OCI-LY1 (cell line): Measurements from ENCODE around the gene FCRL3.

Experiments used
- H2AFZ ChIP-seq: fragments of 200-600 bp; sonication (generic), shearing (Covaris generic); 2 replicates; pipeline ENCODE4 v1.6.0; 2014; ENCODE audit warnings: antibody characterized with exemption, mild to moderate bottlenecking, low read length
- H3F3A ChIP-seq: fragments of 200-600 bp; sonication (generic), shearing (Covaris generic); 2 replicates; pipeline ENCODE4 v1.6.0; 2014; ENCODE audit warnings: mild to moderate bottlenecking, antibody characterized with exemption, low read length, moderate library complexity; ENCODE audit not compliant: insufficient read depth
- H3K27ac ChIP-seq: fragments of 200-600 bp; sonication (generic); 2 replicates; pipeline ENCODE4 v1.5.1; 2014; ENCODE audit warnings: low read length, mixed run types, mild to moderate bottlenecking, low read depth; ENCODE audit not compliant: poor library complexity, severe bottlenecking
- H3K27me3 ChIP-seq: fragments of 200-600 bp; sonication (generic); 2 replicates; pipeline ENCODE4 v1.6.0; 2014; ENCODE audit warnings: antibody characterized with exemption, mild to moderate bottlenecking, low read length, moderate library complexity; ENCODE audit not compliant: insufficient read depth
- H3K36me3 ChIP-seq: fragments of 200-600 bp; sonication (generic); 2 replicates; pipeline ENCODE4 v1.6.1; 2014; ENCODE audit warnings: mild to moderate bottlenecking, antibody characterized with exemption, low read length, moderate library complexity, mixed read lengths; ENCODE audit not compliant: insufficient read depth
- H3K4me1 ChIP-seq: fragments of 200-600 bp; sonication (generic); 2 replicates; pipeline ENCODE4 v1.5.1; 2014; ENCODE audit warnings: mild to moderate bottlenecking, low read length, moderate library complexity; ENCODE audit not compliant: insufficient read depth, severe bottlenecking
- H3K4me2 ChIP-seq: fragments of 200-600 bp; sonication (generic), shearing (Covaris generic); 2 replicates; pipeline ENCODE4 v1.6.1; 2014; ENCODE audit warnings: low read length
- H3K4me3 ChIP-seq: fragments of 200-600 bp; sonication (generic); 2 replicates; pipeline ENCODE4 v1.5.1; 2014; ENCODE audit warnings: low read length, low read depth, mild to moderate bottlenecking, mixed read lengths; ENCODE audit not compliant: poor library complexity, severe bottlenecking
- H3K79me2 ChIP-seq: fragments of 200-600 bp; shearing (Covaris generic); 2 replicates; pipeline ENCODE4 v1.6.1; 2016; ENCODE audit warnings: mixed run types, low read length, mixed read lengths; ENCODE audit not compliant: insufficient read depth
- H3K9ac ChIP-seq: fragments of 200-600 bp; sonication (generic), shearing (Covaris generic); 2 replicates; pipeline ENCODE4 v1.6.1; 2014; ENCODE audit warnings: mild to moderate bottlenecking, low read length, mixed read lengths
- H3K9me2 ChIP-seq: fragments of 200-600 bp; sonication (generic), shearing (Covaris generic); 2 replicates; pipeline ENCODE4 v1.6.1; 2014; ENCODE audit warnings: low read depth, mild to moderate bottlenecking, low read length, mixed read lengths
- H3K9me3 ChIP-seq: fragments of 200-600 bp; shearing (Covaris generic); 2 replicates; pipeline ENCODE4 v1.6.1; 2014; ENCODE audit warnings: low read length, mixed read lengths
- H4K20me1 ChIP-seq: fragments of 200-600 bp; sonication (generic), shearing (Covaris generic); 2 replicates; pipeline ENCODE4 v1.6.0; 2016; ENCODE audit warnings: mild to moderate bottlenecking, low read length; ENCODE audit not compliant: insufficient read depth
- CTCF ChIP-seq: fragments of 200-600 bp; sonication (generic), shearing (Covaris generic); IDR thresholded peaks from 2 replicates; pipeline ENCODE4 v1.5.1; 2017; ENCODE audit warnings: mild to moderate bottlenecking, antibody characterized with exemption, low read length, moderate library complexity, mixed read lengths
- EZH2 ChIP-seq: fragments of 200-600 bp; sonication (generic), shearing (Covaris generic); IDR thresholded peaks from 2 replicates; pipeline ENCODE4 v1.8.0; 2017; ENCODE audit warnings: borderline replicate concordance, mixed run types, mild to moderate bottlenecking, antibody characterized with exemption, low read length, moderate library complexity, mixed read lengths

The FCRL3 gene

GRCh38 chr1:157658571-157658970, 42.0 kb downstream of the FCRL3 start:
- Histone ChIP-seq H3K36me3 (peaks cover 6% of the 10 kb centered on the region; the same call in 1 of the 2 replicates), H3K9me3 (peaks cover 10% of the 10 kb centered on the region), H3K27me3 (no peaks in the 10 kb centered on the region), H3K4me2 (peak overlapping the region; percentile 71), H3K9ac (peak overlapping the region; percentile 50), H3K4me3 (peak overlapping the region; percentile 41), H4K20me1 (no peaks in the 10 kb centered on the region), H3K9me2 (no peaks in the 10 kb centered on the region), H2AFZ (0 out of 2 replicates have a peak overlapping the region, but pooled peaks have one; percentile 6), H3K27ac (peak overlapping the region; percentile 93), H3F3A (no peaks in the 10 kb centered on the region), H3K79me2 (no peaks in the 10 kb centered on the region), H3K4me1 (peaks cover 67% of the 10 kb centered on the region)
- TF ChIP-seq EZH2 (no peak), CTCF (no peak)

- Histone ChIP-seq H3K9ac (peak overlapping the region; percentile 37), H3K27ac (peak overlapping the region; percentile 93), H2AFZ (no peak overlapping the region), H3K79me2 (no peaks in the 10 kb centered on the region), H4K20me1 (no peaks in the 10 kb centered on the region), H3K4me3 (no peak overlapping the region), H3F3A (no peaks in the 10 kb centered on the region), H3K27me3 (no peaks in the 10 kb centered on the region), H3K9me3 (no peaks in the 10 kb centered on the region), H3K36me3 (no peaks in the 10 kb centered on the region), H3K4me1 (peaks cover 97% of the 10 kb centered on the region), H3K4me2 (peak overlapping the region; percentile 50), H3K9me2 (no peaks in the 10 kb centered on the region)
- TF ChIP-seq CTCF: no peak
- no peak for TF ChIP-seq EZH2
Observed at GRCh38 chr1:157653494-157653873, 47.1 kb downstream of the FCRL3 start.

GRCh38 chr1:157652859-157653493, 47.6 kb downstream of the FCRL3 start:
- H3K4me2 ChIP-seq: peak overlapping the region; percentile 50
- no peaks in the 10 kb centered on the region for H3K79me2 ChIP-seq
- H2AFZ ChIP-seq: no peak overlapping the region
- no peaks in the 10 kb centered on the region for H3K36me3 ChIP-seq
- H3K4me1 ChIP-seq: peaks cover 97% of the 10 kb centered on the region
- H3K9ac ChIP-seq: peak overlapping the region; percentile 37
- H3K9me2 ChIP-seq: no peaks in the 10 kb centered on the region
- TF ChIP-seq CTCF: no peak
- TF ChIP-seq EZH2: no peak
- H4K20me1 ChIP-seq: no peaks in the 10 kb centered on the region
- peak overlapping the region; percentile 93 for H3K27ac ChIP-seq
- H3F3A ChIP-seq: no peaks in the 10 kb centered on the region
- no peaks in the 10 kb centered on the region for H3K9me3 ChIP-seq
- peak overlapping the region; percentile 18 for H3K4me3 ChIP-seq
- no peaks in the 10 kb centered on the region for H3K27me3 ChIP-seq
